COR-L47 (cell line): ENCODE measurements around the gene GMEB2.
A peak's percentile ranks its signal among the peaks of the same experiment; 100 is the strongest.
"Not testable (repeated sequence)": the region's sequence is repeated elsewhere in the genome, so short reads cannot be mapped to it uniquely, and the experiment has no call there.

Source experiments
- DNase-seq: peaks from one replicate; lab custom pipeline; 2025; lab: John Stamatoyannopoulos, UW

Gene GMEB2

GRCh38 chr20:63626424-63627128, at the start of gene GMEB2:
GMEB2 (minus strand) TSS chr20:63627101; CDS start chr20:63619397, 7,704 bp downstream.
- DNase-seq = peak; percentile 84

- DNase-seq = no peak
Observed at GRCh38 chr20:63675681-63676368, 48.9 kb upstream of the GMEB2 start.

GRCh38 chr20:63673951-63674350, 47.0 kb upstream of the GMEB2 start:
- no peak for DNase-seq

GRCh38 chr20:63672666-63673065, 45.8 kb upstream of the GMEB2 start:
- DNase-seq = no peak

GRCh38 chr20:63671695-63672094, 44.8 kb upstream of the GMEB2 start:
- DNase-seq = not testable (repeated sequence)

GRCh38 chr20:63668351-63668750, 41.5 kb upstream of the GMEB2 start:
- no peak for DNase-seq

- DNase-seq = no peak
Observed at GRCh38 chr20:63667858-63668257, 41.0 kb upstream of the GMEB2 start.

GRCh38 chr20:63665708-63666107, 38.8 kb upstream of the GMEB2 start:
- no peak for DNase-seq

- no peak for DNase-seq
Observed at GRCh38 chr20:63664861-63665594, 38.1 kb upstream of the GMEB2 start.

- no peak for DNase-seq
Observed at GRCh38 chr20:63664143-63664851, 37.4 kb upstream of the GMEB2 start.

GRCh38 chr20:63663332-63664066, 36.6 kb upstream of the GMEB2 start:
- no peak for DNase-seq

- DNase-seq = no peak
Observed at GRCh38 chr20:63662813-63663189, 35.9 kb upstream of the GMEB2 start.

- no peak for DNase-seq
Observed at GRCh38 chr20:63661959-63662812, 35.3 kb upstream of the GMEB2 start.

- DNase-seq = no peak
Observed at GRCh38 chr20:63661108-63661507, 34.2 kb upstream of the GMEB2 start.

GRCh38 chr20:63660622-63661021, 33.7 kb upstream of the GMEB2 start:
- DNase-seq = no peak

GRCh38 chr20:63660174-63660573, 33.3 kb upstream of the GMEB2 start:
- not testable (repeated sequence) for DNase-seq

GRCh38 chr20:63659370-63659769, 32.5 kb upstream of the GMEB2 start:
- no peak for DNase-seq

- DNase-seq = no peak
Observed at GRCh38 chr20:63658749-63659187, 31.9 kb upstream of the GMEB2 start.

GRCh38 chr20:63657937-63658748, 31.2 kb upstream of the GMEB2 start, which contains the start of gene RTEL1:
RTEL1 (plus strand) TSS chr20:63658312; CDS start chr20:63659403, 1,091 bp downstream.
- peak; percentile 86 for DNase-seq
